HEK293 (cell line): Measurements from ENCODE around the gene AP3B1.

Source experiments
- CTCF ChIA-PET: fragments of 350-600 bp; formaldehyde crosslinking; extraction: SDS; loops from one replicate; lab custom pipeline; 2021; ENCODE audit warnings: antibody characterized with exemption; lab: Yijun Ruan, JAX
- POLR2A ChIA-PET: fragments of 300-600 bp; formaldehyde crosslinking; extraction: SDS; loops from one replicate; lab custom pipeline; 2020; ENCODE audit warnings: antibody characterized with exemption, inconsistent platforms; lab: Yijun Ruan, JAX
- H3K27ac ChIP-seq: fragments of 200-500 bp; sonication (Bioruptor generic); 2 replicates; pipeline ENCODE4 v1.5.1; 2014; ENCODE audit warnings: low read depth, low read length, control low read depth, inconsistent platforms; ENCODE audit errors: extremely low read depth
- H3K36me3 ChIP-seq, 2 experiments: fragments of 200-500 bp in 1 of 2; sonication (Bioruptor generic) in 1 of 2; 1 replicate in 1 of 2; 2 replicates in 1 of 2; pipeline ENCODE4 v1.5.1; 2014 to 2017; ENCODE audit warnings: inconsistent platforms in 2 of 2, low read length in 2 of 2; ENCODE audit not compliant: control insufficient read depth in 2 of 2, insufficient read depth in 1 of 2
- H3K4me1 ChIP-seq: fragments of 200-500 bp; sonication (Bioruptor generic); 2 replicates; pipeline ENCODE4 v1.5.1; 2014; ENCODE audit warnings: mild to moderate bottlenecking, low read length, inconsistent platforms; ENCODE audit not compliant: control insufficient read depth, insufficient read depth
- H3K4me3 ChIP-seq: 2 replicates; pipeline ENCODE4 v1.5.1; 2011; ENCODE audit warnings: low read depth, mild to moderate bottlenecking, control low read depth, low read length, moderate library complexity
- H3K9me3 ChIP-seq: fragments of 200-500 bp; sonication (Bioruptor generic); 2 replicates; pipeline ENCODE4 v1.5.1; 2014; ENCODE audit warnings: low read depth, low read length, inconsistent platforms; ENCODE audit not compliant: control insufficient read depth, insufficient read depth
- AEBP2 ChIP-seq: fragments of 450-650 bp; formaldehyde crosslinking; IDR thresholded peaks from 2 replicates; pipeline ENCODE4 v1.5.1; 2016; ENCODE audit warnings: missing biosample characterization, missing genetic modification characterization, borderline replicate concordance
- GLI2 ChIP-seq: fragments of 450-650 bp; formaldehyde crosslinking; IDR thresholded peaks from 2 replicates; pipeline ENCODE4; 2017; ENCODE audit warnings: missing biosample characterization, missing genetic modification characterization, low read depth, borderline replicate concordance
- GLIS1 ChIP-seq: fragments of 450-650 bp; formaldehyde crosslinking; IDR thresholded peaks from 2 replicates; pipeline ENCODE4 v1.5.1; 2016; ENCODE audit warnings: missing biosample characterization, missing genetic modification characterization
- MZF1 ChIP-seq: fragments of 450-650 bp; formaldehyde crosslinking; IDR thresholded peaks from 2 replicates; pipeline ENCODE4 v1.5.1; 2017; ENCODE audit warnings: missing biosample characterization, missing genetic modification characterization, borderline replicate concordance
- OVOL3 ChIP-seq: fragments of 450-650 bp; formaldehyde crosslinking; IDR thresholded peaks from 2 replicates; pipeline ENCODE4 v1.5.1; 2016; ENCODE audit warnings: missing biosample characterization, missing genetic modification characterization
- SP7 ChIP-seq: fragments of 450-650 bp; formaldehyde crosslinking; IDR thresholded peaks from 2 replicates; pipeline ENCODE4 v1.5.1; 2016; ENCODE audit warnings: missing biosample characterization, missing genetic modification characterization
- YY2 ChIP-seq: fragments of 450-650 bp; formaldehyde crosslinking; IDR thresholded peaks from 2 replicates; pipeline ENCODE4 v1.5.1; 2016; ENCODE audit warnings: missing biosample characterization, missing genetic modification characterization
- ZFHX2 ChIP-seq: fragments of 450-650 bp; formaldehyde crosslinking; conservative IDR thresholded peaks from 2 replicates; pipeline ENCODE4 v1.5.1; 2016; ENCODE audit warnings: missing biosample characterization, missing genetic modification characterization
- ZFP37 ChIP-seq: fragments of 450-650 bp; formaldehyde crosslinking; IDR thresholded peaks from 2 replicates; pipeline ENCODE4 v1.5.1; 2016; ENCODE audit warnings: missing biosample characterization, missing genetic modification characterization
- ZNF132 ChIP-seq: fragments of 450-650 bp; formaldehyde crosslinking; IDR thresholded peaks from 2 replicates; pipeline ENCODE4 v1.5.1; 2017; ENCODE audit warnings: missing biosample characterization, missing genetic modification characterization, borderline replicate concordance
- ZNF184 ChIP-seq: fragments of 450-650 bp; IDR thresholded peaks from 2 replicates; pipeline ENCODE4 v1.5.1; 2018; ENCODE audit warnings: missing biosample characterization, mild to moderate bottlenecking, missing genetic modification characterization
- ZNF202 ChIP-seq: fragments of 450-650 bp; formaldehyde crosslinking; IDR thresholded peaks from 2 replicates; pipeline ENCODE4 v1.5.1; 2016; ENCODE audit warnings: missing biosample characterization, missing genetic modification characterization, borderline replicate concordance
- ZNF354C ChIP-seq: fragments of 450-650 bp; formaldehyde crosslinking; IDR thresholded peaks from 2 replicates; pipeline ENCODE4 v1.5.1; 2016; ENCODE audit warnings: missing biosample characterization, missing genetic modification characterization, low read depth, borderline replicate concordance
- ZNF48 ChIP-seq: fragments of 450-650 bp; formaldehyde crosslinking; IDR thresholded peaks from 2 replicates; pipeline ENCODE4 v1.5.1; 2016; ENCODE audit warnings: missing biosample characterization, missing genetic modification characterization
- ZNF513 ChIP-seq: fragments of 450-650 bp; IDR thresholded peaks from 2 replicates; pipeline ENCODE4 v1.5.1; 2018; ENCODE audit warnings: missing biosample characterization, missing genetic modification characterization
- ZNF518A ChIP-seq: fragments of 450-650 bp; formaldehyde crosslinking; conservative IDR thresholded peaks from 2 replicates; pipeline ENCODE4 v1.5.1; 2016; ENCODE audit warnings: low read depth, missing biosample characterization, missing genetic modification characterization
- ZNF530 ChIP-seq: fragments of 450-650 bp; formaldehyde crosslinking; IDR thresholded peaks from 2 replicates; pipeline ENCODE4 v1.5.1; 2016; ENCODE audit warnings: low read depth, missing biosample characterization, missing genetic modification characterization
- ZNF624 ChIP-seq: fragments of 450-650 bp; formaldehyde crosslinking; IDR thresholded peaks from 2 replicates; pipeline ENCODE4 v1.5.1; 2017; ENCODE audit warnings: missing biosample characterization, missing genetic modification characterization
- ZNF747 ChIP-seq: fragments of 450-650 bp; formaldehyde crosslinking; IDR thresholded peaks from 2 replicates; pipeline ENCODE4 v1.5.1; 2016; ENCODE audit warnings: missing biosample characterization, missing genetic modification characterization
- ZNF837 ChIP-seq: fragments of 450-650 bp; formaldehyde crosslinking; IDR thresholded peaks from 2 replicates; pipeline ENCODE4 v1.5.1; 2016; ENCODE audit warnings: missing biosample characterization, missing genetic modification characterization
- ZSCAN16 ChIP-seq: fragments of 450-650 bp; formaldehyde crosslinking; IDR thresholded peaks from 2 replicates; pipeline ENCODE4 v1.5.1; 2016; ENCODE audit warnings: missing biosample characterization, missing genetic modification characterization
- ZSCAN23 ChIP-seq: fragments of 450-650 bp; formaldehyde crosslinking; IDR thresholded peaks from 2 replicates; pipeline ENCODE4 v1.5.1; 2016; ENCODE audit warnings: missing biosample characterization, missing genetic modification characterization

AP3B1 gene

GRCh38 chr5:77973253-77973609, 321.3 kb downstream of the AP3B1 start:
- ChIA-PET CTCF (no interaction called here), POLR2A (no interaction called here)
- H3K27ac ChIP-seq, result no peak overlapping the region

GRCh38 chr5:77972469-77973252, 321.8 kb downstream of the AP3B1 start:
- Histone ChIP-seq H3K27ac (no peak overlapping the region), H3K4me3 (no peak overlapping the region), H3K4me1 (no peaks in the 10 kb centered on the region), H3K36me3 (no peaks in the 10 kb centered on the region), H3K9me3 (no peaks in the 10 kb centered on the region)
- CTCF ChIA-PET, result no interaction called here
- POLR2A ChIA-PET, result no interaction called here
- TF ChIP-seq ZNF48 (tag by site-specific recombination) (no peak), ZNF184 (tag by site-specific recombination) (no peak), ZNF202 (tag by site-specific recombination) (0 out of 2 replicates have a peak, but pooled peaks have one; percentile 61)

More at GRCh38 chr5:77973253-77973609, 321.3 kb downstream of the AP3B1 start:
- Histone ChIP-seq H3K9me3 (no peaks in the 10 kb centered on the region), H3K36me3 (no peaks in the 10 kb centered on the region), H3K4me3 (no peak overlapping the region), H3K4me1 (no peaks in the 10 kb centered on the region)
- no peak for TF ChIP-seq MZF1 (tag by site-specific recombination)
- TF ChIP-seq GLIS1 (tag by site-specific recombination), result no peak
- TF ChIP-seq ZNF530 (tag by site-specific recombination), result no peak
- no peak for TF ChIP-seq AEBP2
- no peak for TF ChIP-seq ZNF518A (tag by site-specific recombination)

GRCh38 chr5:77971776-77972468, 322.6 kb downstream of the AP3B1 start:
- CTCF ChIA-PET, result no interaction called here
- POLR2A ChIA-PET, result no interaction called here
- no peak for TF ChIP-seq ZFP37
- no peak for TF ChIP-seq OVOL3 (tag by site-specific recombination)
- TF ChIP-seq ZNF513 (tag by site-specific recombination), result no peak
- TF ChIP-seq ZNF837 (tag by site-specific recombination), result no peak
- no peak for TF ChIP-seq ZFHX2
- TF ChIP-seq SP7 (tag by site-specific recombination), result no peak
- no peak for TF ChIP-seq ZNF624 (tag by site-specific recombination)
- no peak for TF ChIP-seq ZSCAN23 (tag by site-specific recombination)
- TF ChIP-seq ZNF132, result no peak
- no peak for TF ChIP-seq YY2 (tag by site-specific recombination)
- no peak for TF ChIP-seq ZNF354C (tag by site-specific recombination)
- no peak for TF ChIP-seq ZNF747
- TF ChIP-seq GLI2 (tag by site-specific recombination), result no peak
- no peak for TF ChIP-seq ZSCAN16 (tag by site-specific recombination)

More at GRCh38 chr5:77971776-77972468, 322.6 kb downstream of the AP3B1 start:
- no peak overlapping the region for H3K4me3 ChIP-seq
- no peaks in the 10 kb centered on the region for H3K36me3 ChIP-seq
- H3K4me1 ChIP-seq, result no peaks in the 10 kb centered on the region
- H3K9me3 ChIP-seq, result no peaks in the 10 kb centered on the region
- no peak overlapping the region for H3K27ac ChIP-seq
